Naive B cell (primary cell): ENCODE measurements around the gene DHRSX. TPM values are rescaled to one million over a fixed set of nuclear protein-coding genes. Genes with fewer than 3 reads are reported as not detected.

Source experiments
- ATAC-seq, 2 donors: fragments of 150-1000 bp; cut with Tn5 transposase; 2 replicates each; pipeline ENCODE4 v1.10.0; 2021; ENCODE audit warnings: low read depth in 2 of 2, mild to moderate bottlenecking in 2 of 2, moderate library complexity in 2 of 2
- DNase-seq: peaks from one replicate; pipeline ENCODE4 v3.0.0; 2022
- H3K27ac Mint-ChIP-seq, 6 donors: one replicate each; pipeline ENCODE4 v1.8.0; 2020 to 2022; ENCODE audit warnings: mild to moderate bottlenecking in 6 of 6, mixed read lengths in 6 of 6, moderate library complexity in 5 of 6, inconsistent platforms in 2 of 6
- H3K27me3 Mint-ChIP-seq, 3 donors: one replicate each; pipeline ENCODE4 v1.8.0; 2021 to 2022; ENCODE audit warnings: mixed read lengths in 3 of 3, mild to moderate bottlenecking in 1 of 3
- H3K36me3 Mint-ChIP-seq, 2 donors: one replicate each; pipeline ENCODE4 v1.8.0; 2020 to 2022; ENCODE audit warnings: mixed read lengths in 2 of 2, inconsistent platforms in 1 of 2, mild to moderate bottlenecking in 1 of 2
- H3K4me1 Mint-ChIP-seq, 3 donors: one replicate each; pipeline ENCODE4 v1.8.0; 2020 to 2022; ENCODE audit warnings: mixed read lengths in 3 of 3, inconsistent platforms in 1 of 3, mild to moderate bottlenecking in 1 of 3, moderate library complexity in 1 of 3
- H3K4me3 Mint-ChIP-seq, 8 donors: one replicate each; pipeline ENCODE4 v1.8.0; 2020 to 2022; ENCODE audit warnings: mild to moderate bottlenecking in 8 of 8, mixed read lengths in 8 of 8, moderate library complexity in 8 of 8, inconsistent platforms in 2 of 8
- H3K9me3 Mint-ChIP-seq, 7 donors: one replicate each; pipeline ENCODE4 v1.8.0; 2020 to 2022; ENCODE audit warnings: mixed read lengths in 7 of 7, mild to moderate bottlenecking in 5 of 7, inconsistent platforms in 2 of 7, moderate library complexity in 1 of 7
- polyA plus RNA-seq, 6 donors: library from polyadenylated mRNA; unstranded; fragments of 300-500 nt; fragmentation: Illumina TruSeq; gene quantifications; one replicate each; pipeline ENCODE4 v1.2.3, GENCODE V29; 2021; ENCODE audit warnings: low read depth in 6 of 6

DHRSX gene
- polyA plus RNA-seq, 6 donors from 2014 or later = 20.9 to 33.3 (median 28.4) TPM

DNA sequence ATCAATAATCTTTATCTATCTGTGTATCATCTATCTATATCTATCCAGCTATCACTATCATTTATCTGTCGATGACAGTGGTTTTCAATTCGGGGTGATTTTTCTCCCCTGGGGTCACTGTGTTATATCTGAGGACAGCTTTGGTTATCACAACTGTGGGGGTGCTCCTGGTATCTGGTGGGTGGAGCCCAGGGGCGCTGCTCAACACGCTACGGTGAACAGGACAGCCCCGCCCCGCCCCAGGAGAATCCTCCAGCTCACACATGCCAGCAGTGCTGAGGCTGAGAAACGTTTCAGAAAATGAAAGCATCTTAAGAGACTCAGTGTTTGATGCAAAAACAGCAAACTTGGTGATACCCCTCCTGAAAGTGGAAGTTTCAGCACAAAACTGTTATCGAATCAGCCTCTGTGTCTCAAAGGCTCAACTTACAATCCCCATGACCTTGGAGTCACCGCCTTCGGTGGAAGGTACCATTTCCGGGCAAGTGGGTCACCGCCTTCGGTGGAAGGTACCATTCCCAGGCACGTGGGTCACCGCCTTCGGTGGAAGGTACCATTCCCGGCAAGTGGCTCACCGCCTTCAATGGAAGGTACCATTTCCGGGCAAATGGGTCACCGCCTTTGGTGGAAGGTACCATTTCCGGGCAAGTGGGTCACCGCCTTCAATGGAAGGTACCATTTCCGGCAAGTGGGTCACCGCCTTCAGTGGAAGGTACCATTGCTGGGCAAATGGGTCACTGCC is 315.3 kb downstream of the DHRSX start:
- H3K4me3 Mint-ChIP-seq = no peak overlapping the region
- no peak overlapping the region for H3K27ac Mint-ChIP-seq
- peaks cover 0 to 7% of the 10 kb centered on the region in 2 donors for H3K36me3 Mint-ChIP-seq
- peaks cover 0 to 3% (median under 1%) of the 10 kb centered on the region in 7 donors for H3K9me3 Mint-ChIP-seq
- H3K4me1 Mint-ChIP-seq = no peaks in the 10 kb centered on the region
- peak in 1 of 2 donors; percentile 57 for ATAC-seq
- H3K27me3 Mint-ChIP-seq = no peaks in the 10 kb centered on the region
- no peak for DNase-seq

DNA sequence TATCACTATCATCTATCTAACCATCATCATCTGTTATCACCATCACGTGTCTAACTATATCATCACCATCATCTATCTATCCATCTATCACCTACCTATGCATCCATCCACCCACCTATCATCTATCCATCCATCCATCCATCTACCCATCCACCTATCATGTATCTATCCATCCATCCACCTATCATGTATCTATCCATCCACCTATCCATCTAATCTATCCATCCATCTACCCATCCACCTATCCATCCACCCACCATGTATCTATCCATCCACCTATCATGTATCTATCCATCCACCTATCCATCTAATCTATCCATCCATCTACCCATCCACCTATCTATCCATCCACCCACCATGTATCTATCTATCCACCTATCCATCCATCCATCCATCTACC is 316.7 kb downstream of the DHRSX start:
- Mint-ChIP-seq H3K27ac (no peak overlapping the region), H3K9me3 (peaks cover 0 to 3% (median 0%) of the 10 kb centered on the region in 7 donors), H3K27me3 (no peaks in the 10 kb centered on the region), H3K36me3 (peaks cover 0 to 7% of the 10 kb centered on the region in 2 donors), H3K4me3 (no peak overlapping the region), H3K4me1 (no peaks in the 10 kb centered on the region)
- ATAC-seq (no peak), DNase-seq (no peak)

DNA sequence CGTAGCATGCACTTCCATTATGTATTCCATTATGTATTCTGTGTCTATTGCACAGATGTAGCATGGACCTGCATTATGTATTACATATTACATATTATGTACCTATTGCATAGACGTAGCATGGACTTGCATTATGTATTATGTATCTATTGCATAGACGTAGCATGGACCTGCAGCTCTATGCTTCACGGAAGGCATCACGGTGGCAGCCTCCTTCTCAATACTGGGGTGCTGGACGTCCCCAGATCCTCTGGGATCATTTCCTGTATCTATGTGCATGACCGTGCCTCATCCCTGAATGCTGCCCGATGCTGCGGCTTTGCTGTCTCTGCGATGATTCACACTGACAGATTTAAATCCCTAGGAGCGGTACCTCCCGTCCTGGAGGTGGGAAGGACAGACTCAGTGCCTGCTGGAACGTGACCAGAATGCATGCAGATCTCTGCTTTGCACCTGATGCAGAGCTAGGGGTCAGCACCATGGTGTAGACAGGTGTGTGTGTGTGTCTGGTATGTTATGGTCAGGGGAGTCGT is 317.5 kb downstream of the DHRSX start:
- no peak overlapping the region for H3K27ac Mint-ChIP-seq
- DNase-seq = no peak
- peaks cover 0 to 7% of the 10 kb centered on the region in 2 donors for H3K36me3 Mint-ChIP-seq
- no peak overlapping the region for H3K4me3 Mint-ChIP-seq
- H3K9me3 Mint-ChIP-seq = peaks cover 0 to 3% (median 0%) of the 10 kb centered on the region in 7 donors
- no peaks in the 10 kb centered on the region for H3K27me3 Mint-ChIP-seq
- ATAC-seq = no peak
- H3K4me1 Mint-ChIP-seq = peaks cover 0 to 4% (median 0%) of the 10 kb centered on the region in 3 donors

DNA sequence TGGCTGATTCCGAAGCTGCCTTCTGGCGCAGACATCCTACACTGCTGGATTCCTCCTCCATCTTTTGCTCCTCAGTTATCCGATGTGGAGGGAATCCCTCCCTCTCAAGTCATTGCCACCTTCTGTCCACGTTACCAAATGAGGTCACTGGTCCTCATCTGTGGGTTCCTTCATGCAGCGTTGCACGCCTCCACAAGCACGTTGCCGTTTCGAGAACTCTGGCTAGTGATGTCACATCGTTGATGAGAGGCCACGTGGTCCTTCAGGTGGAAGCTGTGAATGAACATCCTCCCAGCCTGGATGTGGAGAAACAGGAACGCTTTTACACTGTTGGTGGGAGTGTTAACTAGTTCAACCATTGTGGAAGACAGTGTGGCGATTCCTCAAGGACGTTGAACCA is 323.2 kb downstream of the DHRSX start:
- Mint-ChIP-seq H3K9me3 (peaks cover 0 to 4% (median 0%) of the 10 kb centered on the region in 7 donors), H3K27ac (peak overlapping the region in 1 of 6 donors; percentile 39), H3K4me3 (no peak overlapping the region), H3K27me3 (no peaks in the 10 kb centered on the region), H3K36me3 (no peaks in the 10 kb centered on the region), H3K4me1 (peaks cover 0 to 9% (median 4%) of the 10 kb centered on the region in 3 donors)
- DNase-seq (no peak), ATAC-seq (no peak)

DNA sequence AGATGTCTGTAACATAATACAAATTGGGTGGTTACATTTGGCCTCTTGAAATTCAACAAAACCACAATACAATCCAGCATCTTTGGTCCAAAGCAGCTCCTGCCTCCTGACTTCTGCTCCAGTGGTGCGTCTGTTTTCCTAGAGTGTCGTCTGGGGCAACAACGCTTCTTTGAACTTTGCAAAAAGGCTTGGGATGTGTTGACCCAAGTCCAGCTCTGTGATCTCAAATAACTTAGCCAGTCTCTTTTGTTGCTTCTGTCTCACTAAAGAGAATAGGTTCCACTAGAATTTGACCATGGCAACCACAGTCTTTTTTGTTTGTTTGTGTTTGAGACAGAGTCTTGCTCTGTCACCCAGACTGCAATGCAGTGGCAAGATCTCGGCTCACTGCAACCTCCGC is 324.0 kb downstream of the DHRSX start:
- ATAC-seq = no peak
- no peak overlapping the region for H3K27ac Mint-ChIP-seq
- H3K27me3 Mint-ChIP-seq = no peaks in the 10 kb centered on the region
- no peaks in the 10 kb centered on the region for H3K36me3 Mint-ChIP-seq
- H3K9me3 Mint-ChIP-seq = peaks cover 0 to 4% (median 0%) of the 10 kb centered on the region in 7 donors
- H3K4me1 Mint-ChIP-seq = peaks cover 0 to 9% (median 4%) of the 10 kb centered on the region in 3 donors
- DNase-seq = no peak
- no peak overlapping the region for H3K4me3 Mint-ChIP-seq

DNA sequence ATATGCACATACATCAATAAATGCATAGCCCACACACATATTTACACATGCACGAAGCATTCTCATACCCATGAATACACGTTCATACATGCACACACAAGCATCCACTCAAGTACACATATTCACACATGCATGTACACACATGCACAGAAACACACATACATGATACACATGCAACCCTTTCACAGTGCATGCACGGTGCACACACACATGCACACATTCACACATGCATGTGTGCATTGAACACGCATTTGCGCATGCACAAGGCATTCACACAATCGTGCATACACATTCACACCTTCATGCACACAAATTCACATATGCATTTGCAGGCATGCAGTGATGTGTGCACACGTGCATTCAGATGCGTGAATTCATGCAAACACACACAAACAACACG is 324.5 kb downstream of the DHRSX start:
- Mint-ChIP-seq H3K4me1 (peaks cover 0 to 9% (median 4%) of the 10 kb centered on the region in 3 donors), H3K4me3 (no peak overlapping the region), H3K27ac (no peak overlapping the region), H3K9me3 (peaks cover 0 to 4% (median 0%) of the 10 kb centered on the region in 7 donors), H3K27me3 (no peaks in the 10 kb centered on the region), H3K36me3 (peaks cover 0 to 2% of the 10 kb centered on the region in 2 donors)
- ATAC-seq (no peak), DNase-seq (no peak)

DNA sequence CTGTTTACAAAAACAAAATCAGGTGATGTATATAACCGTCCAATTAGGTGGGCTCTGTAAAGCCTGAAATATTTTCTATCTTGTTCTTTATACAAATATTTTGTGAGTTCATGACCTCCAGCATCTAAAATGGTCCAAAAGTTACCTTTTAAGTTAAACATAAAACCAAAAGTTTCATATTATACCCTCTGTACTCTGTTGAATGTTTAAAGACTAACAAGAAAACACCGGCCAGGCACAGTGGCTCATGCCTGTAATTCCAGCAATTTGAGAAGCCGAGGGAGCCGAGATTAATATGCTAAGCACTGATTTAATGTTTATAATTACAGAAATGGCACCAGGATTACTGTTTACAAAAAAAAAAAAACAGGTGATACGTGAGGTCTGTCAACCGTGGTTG is 328.4 kb downstream of the DHRSX start:
- ATAC-seq (no peak), DNase-seq (no peak)
- Mint-ChIP-seq H3K9me3 (peaks cover 4 to 17% (median 12%) of the 10 kb centered on the region in 7 donors), H3K4me3 (no peak overlapping the region), H3K27ac (no peak overlapping the region), H3K27me3 (no peaks in the 10 kb centered on the region), H3K36me3 (peaks cover 0 to 6% of the 10 kb centered on the region in 2 donors), H3K4me1 (peaks cover 0 to 5% (median 4%) of the 10 kb centered on the region in 3 donors)

Other genes starting within 250 kb of the DHRSX start
- 10 to 100 TPM; 25.6 to 82.8 (median 56.4) TPM for gene ZBED1, start within 50 bp of the DHRSX start, polyA plus RNA-seq
- 100 to 1,000 TPM in 4 of 6 donors, 10 to 100 TPM in 2; 85.3 to 132 (median 119) TPM for gene CD99, start 190.3 kb upstream of the DHRSX start, polyA plus RNA-seq